NCI-H2029 treated with DMSO at 0.1 percent for 48 hours (cell line): ENCODE results near the gene IGSF9B.

ENCODE experiments used
- DNase-seq: peaks from one replicate; lab custom pipeline; 2025; lab: John Stamatoyannopoulos, UW

Gene IGSF9B

GRCh38 chr11:133919330-133920108 lies 37.2 kb downstream of the IGSF9B start:
- DNase-seq: no peak

- no peak for DNase-seq
These were observed 38.0 kb downstream of the IGSF9B start for GRCh38 chr11:133918608-133919260.

- DNase-seq: no peak
These were observed 38.7 kb downstream of the IGSF9B start for GRCh38 chr11:133917921-133918607.

- DNase-seq: no peak
These were observed 39.9 kb downstream of the IGSF9B start for GRCh38 chr11:133916784-133917440.

- DNase-seq: no peak
These were observed 43.0 kb downstream of the IGSF9B start for GRCh38 chr11:133913761-133914160.

- no peak for DNase-seq
These were observed 45.6 kb downstream of the IGSF9B start for GRCh38 chr11:133911171-133911570.

GRCh38 chr11:133910101-133910500 lies 46.7 kb downstream of the IGSF9B start:
- DNase-seq: no peak

GRCh38 chr11:133908827-133909226 lies 47.9 kb downstream of the IGSF9B start:
- DNase-seq: no peak

- DNase-seq: no peak
These were observed 48.9 kb downstream of the IGSF9B start for GRCh38 chr11:133907841-133908241.

GRCh38 chr11:133907216-133907615 lies 49.6 kb downstream of the IGSF9B start:
- DNase-seq: no peak

GRCh38 chr11:133906746-133907145 lies 50.0 kb downstream of the IGSF9B start:
- DNase-seq: no peak

GRCh38 chr11:133906241-133906640 lies 50.5 kb downstream of the IGSF9B start:
- DNase-seq: no peak

GRCh38 chr11:133905677-133906156 lies 51.1 kb downstream of the IGSF9B start:
- no peak for DNase-seq

- no peak for DNase-seq
These were observed 51.8 kb downstream of the IGSF9B start for GRCh38 chr11:133904818-133905515.

- no peak for DNase-seq
These were observed 52.6 kb downstream of the IGSF9B start for GRCh38 chr11:133903875-133904817.

GRCh38 chr11:133903056-133903455 lies 53.7 kb downstream of the IGSF9B start:
- DNase-seq: no peak

GRCh38 chr11:133902506-133902905 lies 54.3 kb downstream of the IGSF9B start:
- DNase-seq: no peak

- no peak for DNase-seq
These were observed 54.8 kb downstream of the IGSF9B start for GRCh38 chr11:133901999-133902398.

- no peak for DNase-seq
These were observed 55.5 kb downstream of the IGSF9B start for GRCh38 chr11:133901316-133901715.
